Parathyroid adenoma (tissue), 2 donors: ENCODE measurements around the gene MUC6.

ENCODE experiments used
- H2AFZ ChIP-seq: fragments of 300-600 bp; sonication (generic); one replicate; pipeline ENCODE4 v1.7.0; 2017; ENCODE audit warnings: antibody characterized with exemption, mild to moderate bottlenecking
- H3K27ac ChIP-seq: fragments of 300-600 bp; sonication (generic); one replicate; pipeline ENCODE4 v1.7.0; 2017
- H3K27me3 ChIP-seq: fragments of 300-600 bp; sonication (generic); one replicate; pipeline ENCODE4 v1.7.0; 2017; ENCODE audit warnings: low read length; ENCODE audit not compliant: control insufficient read depth, insufficient read depth
- H3K36me3 ChIP-seq: fragments of 300-600 bp; sonication (generic); one replicate; pipeline ENCODE4 v1.7.0; 2017; ENCODE audit warnings: low read length; ENCODE audit not compliant: control insufficient read depth, insufficient read depth
- H3K4me1 ChIP-seq: fragments of 300-600 bp; sonication (generic); one replicate; pipeline ENCODE4 v1.7.0; 2017; ENCODE audit warnings: control low read depth
- H3K4me2 ChIP-seq: fragments of 300-600 bp; sonication (generic); one replicate; pipeline ENCODE4 v1.7.0; 2017; ENCODE audit warnings: low read length
- H3K4me3 ChIP-seq: fragments of 300-600 bp; sonication (generic); one replicate; pipeline ENCODE4 v1.7.0; 2017; ENCODE audit warnings: low read depth, low read length
- H3K79me2 ChIP-seq: fragments of 300-600 bp; sonication (generic); one replicate; pipeline ENCODE4 v1.7.0; 2017; ENCODE audit warnings: control low read depth
- H3K9ac ChIP-seq: fragments of 300-600 bp; sonication (generic); one replicate; pipeline ENCODE4 v1.7.0; 2017; ENCODE audit warnings: mild to moderate bottlenecking
- H3K9me3 ChIP-seq: fragments of 300-600 bp; sonication (generic); one replicate; pipeline ENCODE4 v1.7.0; 2017; ENCODE audit warnings: low read length; ENCODE audit not compliant: control insufficient read depth
- CTCF ChIP-seq: fragments of 300-600 bp; sonication (generic); IDR thresholded peaks from one replicate; pipeline ENCODE4 v1.7.0; 2017; ENCODE audit warnings: antibody characterized with exemption, mild to moderate bottlenecking
- donor health status: primary hyperparathyroidism.

Gene MUC6

GRCh38 chr11:1028291-1028540 is 8.3 kb downstream of the MUC6 start:
- H2AFZ ChIP-seq = no peak overlapping the region
- no peak overlapping the region for H3K4me3 ChIP-seq
- H3K4me2 ChIP-seq = no peak overlapping the region
- TF ChIP-seq CTCF = no peak
- no peaks in the 10 kb centered on the region for H3K9me3 ChIP-seq
- no peak overlapping the region for H3K9ac ChIP-seq
- H3K36me3 ChIP-seq = no peaks in the 10 kb centered on the region
- H3K79me2 ChIP-seq = no peaks in the 10 kb centered on the region
- no peaks in the 10 kb centered on the region for H3K27me3 ChIP-seq
- H3K4me1 ChIP-seq = no peaks in the 10 kb centered on the region
- H3K27ac ChIP-seq = no peak overlapping the region

DNA sequence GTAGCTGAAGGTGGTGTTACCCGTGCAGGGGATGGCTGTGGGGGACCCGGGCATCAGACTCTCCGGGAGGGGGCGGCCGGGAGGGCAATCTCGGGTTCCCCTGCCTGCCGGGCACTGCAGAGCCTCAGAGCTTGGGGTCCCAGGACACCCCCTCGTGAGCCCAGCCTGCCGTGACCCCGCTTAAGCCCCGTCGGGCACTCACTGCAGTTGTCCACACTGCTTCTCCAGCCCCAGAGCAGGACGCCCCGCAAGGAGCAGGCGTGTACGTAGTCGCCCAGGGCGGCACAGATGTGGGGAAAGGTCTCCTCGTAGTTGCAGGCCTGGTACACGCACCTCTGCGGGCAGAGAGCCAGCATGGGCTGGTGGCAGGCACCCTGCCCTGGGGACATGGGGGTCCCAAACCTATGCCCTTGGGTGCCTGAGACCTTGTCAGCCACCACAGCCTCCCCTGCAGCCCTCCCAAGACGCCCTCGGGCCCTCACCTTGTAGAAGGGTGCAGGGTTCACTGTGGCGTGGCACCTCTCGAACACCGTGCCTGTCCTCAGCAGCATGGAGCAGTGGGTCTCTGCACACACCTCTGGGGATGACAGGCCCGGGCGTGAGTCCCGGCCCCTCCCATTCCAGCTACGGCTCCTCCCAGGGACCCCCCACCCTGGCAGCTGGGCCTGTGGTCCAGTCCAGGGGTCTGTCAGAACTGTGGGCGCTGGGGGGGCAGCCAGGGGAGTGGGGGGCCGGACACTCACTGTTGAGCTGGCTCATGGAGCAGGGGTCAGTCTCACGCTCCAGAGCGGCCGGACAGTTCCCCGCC is 8.8 kb downstream of the MUC6 start:
- no peaks in the 10 kb centered on the region for H3K36me3 ChIP-seq

GRCh38 chr11:1026641-1027482 is 9.7 kb downstream of the MUC6 start:
- Histone ChIP-seq H2AFZ (no peak overlapping the region), H3K9ac (no peak overlapping the region), H3K9me3 (no peaks in the 10 kb centered on the region), H3K4me1 (no peaks in the 10 kb centered on the region), H3K4me2 (no peak overlapping the region), H3K79me2 (no peaks in the 10 kb centered on the region), H3K27ac (no peak overlapping the region), H3K27me3 (no peaks in the 10 kb centered on the region), H3K36me3 (no peaks in the 10 kb centered on the region), H3K4me3 (no peak overlapping the region)
- TF ChIP-seq CTCF = no peak

More for the DNA sequence above, 8.8 kb downstream of the MUC6 start:
- Histone ChIP-seq H3K4me2 (no peak overlapping the region), H3K9ac (no peak overlapping the region), H3K9me3 (no peaks in the 10 kb centered on the region), H3K4me1 (no peaks in the 10 kb centered on the region), H3K79me2 (no peaks in the 10 kb centered on the region), H2AFZ (no peak overlapping the region), H3K27ac (no peak overlapping the region), H3K27me3 (no peaks in the 10 kb centered on the region), H3K4me3 (no peak overlapping the region)
- TF ChIP-seq CTCF = no peak

DNA sequence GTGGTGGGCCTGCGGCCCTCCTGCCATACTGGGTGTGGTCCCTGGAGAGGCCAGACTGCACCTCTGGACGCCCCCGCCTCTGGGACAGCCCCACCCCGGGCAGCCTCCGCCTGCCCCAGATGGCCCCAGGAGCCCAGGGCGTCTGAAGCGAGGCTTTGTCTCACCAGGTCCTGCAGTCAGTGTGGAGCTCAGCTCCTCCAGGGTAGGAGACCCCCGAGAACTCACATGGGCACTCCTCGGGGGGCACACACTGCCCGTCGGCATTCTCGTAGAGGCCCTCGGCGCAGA is 10.4 kb downstream of the MUC6 start:
- Histone ChIP-seq H3K4me2 (no peak overlapping the region), H3K9me3 (no peaks in the 10 kb centered on the region), H3K79me2 (no peaks in the 10 kb centered on the region), H3K9ac (no peak overlapping the region), H3K4me3 (no peak overlapping the region), H3K27me3 (no peaks in the 10 kb centered on the region), H2AFZ (no peak overlapping the region), H3K36me3 (no peaks in the 10 kb centered on the region), H3K27ac (no peak overlapping the region), H3K4me1 (no peaks in the 10 kb centered on the region)
- TF ChIP-seq CTCF = no peak
